ENCODE results near the gene NOL11.

- TF ChIP-seq, protein P1, sequence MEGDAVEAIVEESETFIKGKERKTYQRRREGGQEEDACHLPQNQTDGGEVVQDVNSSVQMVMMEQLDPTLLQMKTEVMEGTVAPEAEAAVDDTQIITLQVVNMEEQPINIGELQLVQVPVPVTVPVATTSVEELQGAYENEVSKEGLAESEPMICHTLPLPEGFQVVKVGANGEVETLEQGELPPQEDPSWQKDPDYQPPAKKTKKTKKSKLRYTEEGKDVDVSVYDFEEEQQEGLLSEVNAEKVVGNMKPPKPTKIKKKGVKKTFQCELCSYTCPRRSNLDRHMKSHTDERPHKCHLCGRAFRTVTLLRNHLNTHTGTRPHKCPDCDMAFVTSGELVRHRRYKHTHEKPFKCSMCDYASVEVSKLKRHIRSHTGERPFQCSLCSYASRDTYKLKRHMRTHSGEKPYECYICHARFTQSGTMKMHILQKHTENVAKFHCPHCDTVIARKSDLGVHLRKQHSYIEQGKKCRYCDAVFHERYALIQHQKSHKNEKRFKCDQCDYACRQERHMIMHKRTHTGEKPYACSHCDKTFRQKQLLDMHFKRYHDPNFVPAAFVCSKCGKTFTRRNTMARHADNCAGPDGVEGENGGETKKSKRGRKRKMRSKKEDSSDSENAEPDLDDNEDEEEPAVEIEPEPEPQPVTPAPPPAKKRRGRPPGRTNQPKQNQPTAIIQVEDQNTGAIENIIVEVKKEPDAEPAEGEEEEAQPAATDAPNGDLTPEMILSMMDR (conservative IDR thresholded peaks at IDR 0.05) = no peak
- no peak for TF ChIP-seq ZFX (IDR thresholded peaks at IDR 0.05)
Measured at GRCh38 chr17:67759355-67760171, 41.8 kb downstream of the NOL11 start.
